C1 segment of cervical spinal cord (tissue), 14 donors: Measurements from ENCODE around the gene MRPL9.
"Not testable (repeated sequence)": the region's sequence is repeated elsewhere in the genome, so short reads cannot be mapped to it uniquely, and the experiment has no call there.

Source experiments
- DNase-seq, 14 donors: peaks; one replicate each; lab custom pipeline; 2025; lab: John Stamatoyannopoulos, UW

MRPL9 gene

DNA sequence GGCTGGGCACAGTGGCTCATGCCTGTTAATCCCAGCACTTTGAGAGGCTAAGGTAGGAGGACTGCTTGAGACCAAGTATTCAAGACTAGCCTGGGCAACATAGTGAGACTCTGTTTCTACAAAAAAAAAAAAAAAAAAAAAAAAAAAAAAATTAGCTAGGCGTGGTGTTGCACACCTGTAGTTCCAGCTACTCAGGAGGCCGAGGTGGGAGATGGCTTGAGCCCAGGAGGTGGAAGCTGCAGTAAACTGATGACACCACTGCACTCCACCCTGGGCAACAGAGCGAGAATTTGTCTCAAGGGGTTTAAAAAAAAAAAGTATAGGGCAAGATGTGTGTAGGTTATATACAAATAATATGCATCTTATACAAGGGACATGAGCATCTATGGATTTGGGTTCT is 24.4 kb upstream of the MRPL9 start:
- no peak for DNase-seq

DNA sequence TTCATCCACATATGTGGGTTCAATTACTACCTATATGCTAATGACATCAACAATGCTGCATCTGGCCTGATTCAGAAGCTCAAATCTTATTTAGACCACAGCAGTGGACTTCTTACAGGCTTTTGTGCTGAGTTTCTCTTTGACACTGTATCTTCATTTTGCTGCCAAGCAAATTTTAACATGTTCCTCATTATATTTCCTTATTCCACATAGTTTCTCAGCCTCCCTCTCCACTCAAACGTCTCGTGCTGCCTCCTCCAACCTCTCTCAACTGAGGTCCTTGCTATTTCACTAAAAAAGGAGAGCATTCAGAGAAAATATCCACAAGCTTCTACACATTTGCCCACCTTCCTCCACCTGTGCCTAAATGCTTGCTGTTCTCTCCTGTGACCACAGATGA is 20.5 kb upstream of the MRPL9 start:
- DNase-seq = no peak

DNA sequence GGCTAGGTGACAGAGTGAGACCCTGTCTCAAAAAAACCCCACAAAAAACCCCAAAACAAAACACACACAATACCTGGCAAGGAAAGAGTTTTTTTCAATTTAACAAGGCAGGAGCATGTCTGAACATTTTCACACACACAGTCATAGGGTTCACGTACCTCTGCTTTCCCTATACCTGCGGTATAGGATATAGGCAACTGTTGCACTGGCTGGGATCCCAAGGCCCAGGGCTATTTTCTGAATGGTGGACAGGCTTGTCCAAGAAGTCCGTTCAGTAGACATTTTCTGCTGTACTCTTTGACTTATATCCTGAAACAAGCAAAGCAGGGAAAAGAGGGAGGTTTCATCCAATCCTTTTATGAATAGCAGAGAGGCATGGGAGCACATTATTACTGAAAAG is 19.4 kb upstream of the MRPL9 start:
- DNase-seq = no peak

DNA sequence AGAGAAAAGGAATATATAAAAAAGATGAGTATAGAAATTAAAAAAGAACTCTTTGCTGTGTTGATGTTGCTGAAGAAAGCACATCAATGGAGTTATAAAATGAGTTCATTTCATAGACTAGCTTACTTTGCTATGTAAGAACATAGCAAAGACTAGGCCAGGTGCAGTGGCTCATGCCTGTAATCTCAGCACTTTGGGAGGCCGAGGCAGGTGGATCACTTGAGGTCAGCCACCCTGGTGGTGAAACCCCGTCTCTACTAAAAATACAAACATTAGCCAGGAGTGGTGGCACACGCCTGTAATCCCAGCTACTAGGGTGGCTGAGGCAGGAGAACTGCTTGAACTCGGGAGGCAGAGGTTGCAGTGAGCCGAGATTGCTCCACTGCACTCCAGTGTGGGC is 18.7 kb upstream of the MRPL9 start:
- not testable (repeated sequence) for DNase-seq

DNA sequence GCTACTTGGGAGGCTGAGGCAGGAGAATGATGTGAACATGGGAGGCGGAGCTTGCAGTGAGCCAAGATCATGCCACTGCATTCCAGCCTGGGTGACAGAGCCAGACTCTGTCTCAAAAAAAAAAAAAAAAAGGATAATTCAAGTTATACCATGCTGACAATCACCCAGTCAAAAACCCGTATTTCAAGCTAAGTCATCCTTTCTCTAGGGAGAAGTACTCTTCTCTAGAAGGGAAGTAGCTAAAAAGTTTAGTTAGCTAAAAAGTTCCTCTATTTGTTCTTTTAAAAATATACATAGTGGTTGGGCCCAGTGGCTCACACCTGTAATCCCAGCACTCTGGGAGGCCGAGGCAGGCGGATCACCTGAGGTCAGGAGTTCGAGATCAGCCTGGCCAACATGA is 17.4 kb upstream of the MRPL9 start:
- not testable (repeated sequence) for DNase-seq

DNA sequence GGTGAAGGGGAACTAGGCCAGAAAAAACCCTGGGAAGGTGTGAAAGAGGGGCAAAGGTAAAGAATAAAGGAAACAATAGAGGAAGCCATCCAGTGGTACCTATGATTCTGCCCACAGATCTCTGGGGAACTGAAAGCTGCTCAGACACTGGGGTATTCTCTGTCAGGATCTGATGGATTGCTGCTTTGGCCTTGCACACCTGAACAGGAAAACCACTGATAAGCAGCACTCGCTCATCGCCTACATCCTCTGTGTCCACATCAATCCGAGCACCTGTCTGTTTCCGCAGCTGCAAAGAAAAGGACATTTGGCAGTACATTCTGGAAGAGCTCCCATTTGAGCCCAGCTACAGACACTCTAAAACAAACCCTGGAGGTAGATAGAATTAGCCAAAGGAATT is 16.6 kb upstream of the MRPL9 start:
- no peak for DNase-seq

DNA sequence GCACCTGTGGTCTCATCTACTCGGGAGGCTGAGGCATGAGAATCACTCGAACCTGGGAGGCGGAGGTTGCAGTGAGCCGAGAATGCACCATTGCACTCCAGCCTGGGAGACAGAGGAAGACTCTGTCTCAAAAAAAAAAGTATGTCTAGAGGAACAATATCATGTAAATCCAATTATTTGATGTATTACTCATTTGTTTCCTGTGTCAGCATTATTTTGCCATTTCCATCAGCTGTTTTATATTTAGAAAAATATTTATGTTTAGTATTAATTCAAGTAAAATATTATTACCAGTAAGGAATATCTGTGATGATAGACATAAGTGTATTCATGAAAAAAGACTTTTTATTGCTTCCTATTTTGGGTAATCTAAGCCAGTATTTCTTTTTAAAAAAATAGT is 14.0 kb upstream of the MRPL9 start:
- DNase-seq = no peak

DNA sequence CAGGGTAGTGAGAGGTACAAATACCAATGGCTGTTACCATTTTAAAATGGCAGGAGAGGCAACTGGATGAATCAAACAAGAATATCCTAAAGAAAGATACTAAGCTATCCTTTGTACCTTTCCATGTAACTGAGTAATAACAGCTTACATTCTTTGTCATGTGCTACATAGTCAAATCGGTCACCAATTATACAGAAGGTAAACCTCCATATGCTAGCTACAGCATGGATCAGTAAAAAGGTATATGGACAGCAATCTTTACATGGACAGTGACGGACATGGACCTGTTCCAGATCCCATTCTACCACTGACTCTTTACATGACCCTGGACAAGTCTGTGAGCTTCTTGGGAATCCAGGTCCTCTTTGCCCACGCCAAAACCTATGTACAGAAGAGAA is 13.4 kb upstream of the MRPL9 start:
- no peak for DNase-seq

DNA sequence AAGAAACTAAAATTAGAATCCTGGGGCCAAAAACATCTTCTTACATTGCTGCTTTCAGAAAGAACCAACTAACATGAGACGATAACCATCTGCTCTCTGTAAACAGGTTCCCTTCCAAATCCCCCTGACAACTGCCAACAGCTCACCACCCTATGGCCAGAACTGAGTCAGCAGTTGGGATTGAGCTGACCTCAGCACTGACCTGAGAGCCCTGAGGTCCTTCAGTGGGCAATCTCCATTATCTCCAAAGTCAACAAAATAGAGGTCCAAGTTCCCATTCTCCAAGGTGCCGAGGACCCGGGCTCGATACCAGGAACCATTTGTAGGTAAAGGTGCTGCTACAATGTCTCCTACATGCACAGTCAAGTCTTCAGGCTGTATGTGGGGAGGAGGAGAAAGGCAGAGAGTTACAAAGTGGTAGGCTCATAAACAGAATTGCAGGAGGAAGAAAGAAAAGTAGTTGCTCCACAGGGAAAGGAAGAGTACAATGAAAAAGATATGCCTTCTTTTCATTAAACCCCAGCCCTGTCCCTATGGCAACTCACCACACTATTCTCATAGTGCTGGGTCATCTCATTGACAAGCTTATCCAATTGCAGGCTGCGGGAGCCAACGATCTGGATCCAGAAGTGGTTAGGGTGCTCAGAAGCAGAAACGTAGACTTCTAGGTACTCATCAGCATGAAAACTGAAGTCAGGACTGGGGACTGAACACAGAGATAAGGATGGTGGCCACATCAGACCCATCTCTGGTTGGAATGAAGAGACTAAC is 12.8 kb upstream of the MRPL9 start:
- no peak for DNase-seq

DNA sequence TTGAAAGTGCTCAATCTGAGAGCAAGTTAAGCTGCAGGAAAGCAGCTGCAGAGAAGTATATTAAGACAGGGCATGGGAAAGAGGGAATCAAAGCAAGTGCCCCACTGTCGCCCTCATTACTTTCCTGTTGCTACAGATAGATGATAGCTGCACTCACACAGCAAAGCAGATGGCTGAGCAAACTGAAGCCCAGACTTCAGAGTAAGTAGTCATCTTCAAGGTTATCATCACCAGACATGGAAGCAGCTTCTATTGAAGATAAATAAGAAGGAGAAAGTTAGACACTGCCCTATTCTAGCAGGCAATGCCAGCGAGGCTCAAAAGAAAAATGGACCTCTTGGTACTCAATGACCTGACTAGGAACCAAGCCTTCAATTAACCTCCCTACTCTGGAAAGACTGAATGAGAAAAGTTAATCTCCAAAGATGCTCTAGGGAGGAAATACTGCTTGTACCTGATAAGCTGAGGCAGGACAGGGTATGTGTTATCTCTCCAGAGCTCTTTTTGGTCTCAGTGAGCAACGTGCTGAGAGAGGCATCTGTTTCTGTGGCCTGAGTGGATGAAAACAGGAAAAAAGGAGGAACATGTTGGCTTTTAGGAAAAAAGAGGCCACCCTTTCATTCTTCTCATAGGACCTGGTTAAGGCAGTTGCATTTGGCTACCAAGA is 11.1 kb upstream of the MRPL9 start:
- no peak for DNase-seq

DNA sequence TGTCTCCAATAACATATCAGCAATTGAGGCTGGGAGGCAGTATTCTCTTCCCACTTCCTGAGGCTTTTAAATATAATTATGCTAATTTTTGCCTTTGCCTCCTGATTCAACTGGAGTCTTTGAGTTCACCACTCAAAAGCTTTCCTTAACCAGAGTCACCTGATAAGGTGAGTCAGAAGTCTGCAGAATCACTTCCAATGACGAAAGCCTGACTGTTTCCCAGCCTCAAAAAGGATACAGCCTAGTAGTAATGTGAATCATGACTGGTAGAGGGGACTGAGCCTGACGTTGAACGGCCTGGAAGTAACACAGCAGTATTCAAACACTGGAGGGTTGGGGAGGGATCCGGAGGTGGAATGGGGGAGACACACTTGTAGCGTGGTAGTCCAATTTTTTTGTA is 10.4 kb upstream of the MRPL9 start:
- no peak for DNase-seq

DNA sequence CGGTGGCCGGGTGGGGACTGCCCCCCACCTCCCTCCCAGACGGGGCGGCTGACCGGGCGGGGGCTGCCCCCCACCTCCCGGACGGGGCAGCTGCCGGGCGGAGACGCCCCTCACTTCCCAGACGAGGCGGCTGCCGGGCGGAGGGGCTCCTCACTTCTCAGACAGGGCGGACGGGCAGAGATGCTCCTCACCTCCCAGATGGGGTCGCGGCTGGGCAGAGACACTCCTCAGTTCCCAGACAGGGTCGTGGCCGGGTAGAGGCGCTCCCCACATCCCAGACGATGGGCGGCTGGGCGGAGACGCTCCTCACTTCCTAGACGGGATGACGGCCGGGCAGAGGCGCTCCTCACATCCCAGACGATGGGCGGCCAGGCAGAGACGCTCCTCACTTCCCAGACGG is 6.0 kb upstream of the MRPL9 start:
- not testable (repeated sequence) for DNase-seq

DNA sequence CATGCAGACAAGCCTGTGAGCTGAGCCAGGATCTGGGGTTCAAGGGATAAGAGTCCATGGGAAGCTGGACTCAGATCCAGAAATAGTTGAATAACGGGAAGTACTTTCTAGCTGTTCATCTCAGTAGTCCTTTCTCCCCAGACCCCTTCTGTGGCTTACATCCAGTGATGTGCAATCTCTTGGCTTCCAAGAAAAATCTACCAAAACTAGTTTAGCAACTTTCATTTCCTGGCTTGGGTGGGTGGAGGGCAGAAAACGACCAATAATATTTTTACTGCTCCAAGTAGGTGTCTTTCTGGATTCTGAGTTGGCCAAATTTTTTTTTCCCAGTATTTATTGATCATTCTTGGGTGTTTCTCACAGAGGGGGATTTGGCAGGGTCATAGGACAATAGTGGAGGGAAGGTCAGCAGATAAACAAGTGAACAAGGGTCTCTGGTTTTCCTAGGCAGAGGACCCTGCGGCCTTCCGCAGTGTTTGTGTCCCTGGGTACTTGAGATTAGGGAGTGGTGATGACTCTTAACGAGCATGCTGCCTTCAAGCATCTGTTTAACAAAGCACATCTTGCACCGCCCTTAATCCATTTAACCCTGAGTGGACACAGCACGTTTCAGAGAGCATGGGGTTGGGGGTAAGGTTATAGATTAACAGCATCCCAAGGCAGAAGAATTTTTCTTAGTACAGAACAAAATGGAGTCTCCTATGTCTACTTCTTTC is 5.2 kb upstream of the MRPL9 start:
- not testable (repeated sequence) for DNase-seq

DNA sequence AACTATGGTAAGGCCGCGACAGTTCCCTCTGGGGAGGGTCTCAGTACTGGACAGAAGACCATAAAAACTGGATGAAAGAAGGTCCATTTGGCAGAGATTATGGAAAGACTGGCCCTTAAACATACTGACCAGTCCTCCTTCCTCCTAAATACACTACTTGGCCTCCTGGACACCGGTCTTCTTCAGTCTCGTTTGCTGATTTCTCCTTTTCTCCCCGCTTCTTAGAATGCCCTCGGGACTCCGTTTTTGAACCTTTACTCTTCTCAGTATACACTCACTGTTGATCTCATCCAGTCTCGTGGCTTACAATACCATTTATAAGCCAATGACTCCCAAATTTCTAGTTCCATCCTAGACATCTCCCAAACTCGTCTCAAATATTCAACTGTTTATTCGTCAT is 694 bp upstream of the MRPL9 start:
- peak in 1 of 14 donors; percentile 18 for DNase-seq

DNA sequence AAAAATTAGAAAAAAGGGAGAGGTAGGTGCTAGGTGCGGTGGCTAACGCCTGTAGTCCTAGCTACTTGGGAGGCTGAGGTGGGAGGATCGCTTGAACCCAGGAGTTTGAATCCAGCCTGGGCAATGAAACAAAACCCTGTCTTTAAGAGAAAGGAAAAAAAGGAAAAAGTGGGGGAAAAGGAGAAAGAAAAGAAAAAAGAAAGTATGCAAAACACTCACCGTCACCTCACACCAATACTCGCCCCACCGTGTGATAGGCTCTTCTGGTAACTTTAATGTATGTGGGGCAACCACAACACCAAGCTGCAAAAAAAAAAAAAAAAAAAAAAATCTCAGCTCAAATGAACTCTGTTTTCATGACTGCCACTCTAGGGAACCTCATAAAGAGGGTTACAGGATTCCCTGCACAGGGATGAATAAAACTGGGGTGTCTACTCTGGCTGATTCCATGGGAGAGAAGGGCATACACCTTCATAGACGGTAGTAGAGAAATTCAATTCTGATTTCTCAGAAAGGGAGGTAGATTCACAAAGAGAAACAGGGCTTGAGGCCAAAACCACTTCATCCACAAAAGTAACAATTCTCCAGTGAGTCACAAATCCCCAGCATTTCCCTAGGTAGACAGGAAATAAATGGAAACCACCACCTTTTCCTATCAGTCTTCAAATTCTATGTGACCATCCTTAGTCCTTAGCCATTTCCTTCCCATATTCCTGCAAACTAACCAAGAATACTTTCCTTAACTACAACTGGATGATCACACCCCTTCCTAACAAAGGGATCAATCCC is 2.5 kb downstream of the MRPL9 start:
- no peak for DNase-seq

DNA sequence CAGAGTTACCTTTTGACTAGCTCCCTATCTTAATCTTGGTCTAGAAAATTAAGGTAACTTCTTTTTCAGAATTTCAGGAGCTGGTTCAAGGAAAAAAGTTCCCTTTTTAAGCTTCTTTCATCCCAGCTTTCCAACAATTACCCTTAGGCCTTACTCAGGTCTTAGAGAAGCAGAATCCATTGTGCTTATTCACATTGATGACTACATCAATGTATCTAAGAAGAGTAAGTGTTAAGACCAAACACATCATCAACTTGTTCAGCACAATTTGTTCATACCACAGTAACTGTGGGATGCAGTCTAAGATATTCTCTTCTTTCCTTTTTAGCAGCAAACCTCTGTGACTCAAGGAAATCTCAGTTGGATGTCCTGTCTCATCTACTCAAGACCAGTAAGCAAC is 4.1 kb downstream of the MRPL9 start:
- no peak for DNase-seq

DNA sequence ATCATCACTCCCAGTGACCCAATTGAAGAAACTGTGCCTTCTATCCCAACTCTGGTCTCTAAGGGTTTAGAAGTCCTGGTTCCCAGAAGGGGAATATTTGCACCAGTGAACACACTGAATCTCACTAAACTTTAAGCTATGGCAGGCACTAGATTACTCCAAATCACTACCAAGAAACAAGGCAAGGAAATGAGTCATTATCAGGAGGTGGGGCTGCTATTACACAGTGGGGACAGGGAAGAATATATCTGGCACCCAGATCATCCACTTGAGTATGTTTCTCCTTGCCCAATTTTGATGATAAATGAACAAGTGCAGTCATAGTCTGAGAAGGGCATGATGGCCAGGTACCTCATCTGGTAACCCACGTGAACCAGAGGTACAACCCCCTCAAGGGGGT is 7.0 kb downstream of the MRPL9 start:
- DNase-seq = no peak

DNA sequence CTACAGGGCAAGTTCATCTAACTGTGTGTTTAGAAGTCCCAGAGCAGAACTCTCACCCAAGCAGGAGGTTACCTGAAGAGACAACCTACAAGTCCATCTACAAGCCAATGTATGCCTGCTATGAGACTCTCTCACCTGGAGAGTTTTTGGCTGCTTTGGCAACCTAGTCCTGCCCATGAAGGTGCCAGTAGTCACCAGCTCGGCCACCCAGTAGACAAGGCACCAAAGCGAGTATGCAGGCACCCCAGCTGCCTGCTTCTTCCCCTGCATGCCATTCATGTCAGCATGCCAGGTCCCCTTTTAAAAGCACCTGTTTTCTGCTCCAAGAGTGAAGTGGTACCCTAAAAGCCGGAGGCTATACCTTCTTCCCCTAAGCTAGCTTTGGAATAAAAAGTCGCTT is 21.8 kb downstream of the MRPL9 start:
- DNase-seq = no peak

DNA sequence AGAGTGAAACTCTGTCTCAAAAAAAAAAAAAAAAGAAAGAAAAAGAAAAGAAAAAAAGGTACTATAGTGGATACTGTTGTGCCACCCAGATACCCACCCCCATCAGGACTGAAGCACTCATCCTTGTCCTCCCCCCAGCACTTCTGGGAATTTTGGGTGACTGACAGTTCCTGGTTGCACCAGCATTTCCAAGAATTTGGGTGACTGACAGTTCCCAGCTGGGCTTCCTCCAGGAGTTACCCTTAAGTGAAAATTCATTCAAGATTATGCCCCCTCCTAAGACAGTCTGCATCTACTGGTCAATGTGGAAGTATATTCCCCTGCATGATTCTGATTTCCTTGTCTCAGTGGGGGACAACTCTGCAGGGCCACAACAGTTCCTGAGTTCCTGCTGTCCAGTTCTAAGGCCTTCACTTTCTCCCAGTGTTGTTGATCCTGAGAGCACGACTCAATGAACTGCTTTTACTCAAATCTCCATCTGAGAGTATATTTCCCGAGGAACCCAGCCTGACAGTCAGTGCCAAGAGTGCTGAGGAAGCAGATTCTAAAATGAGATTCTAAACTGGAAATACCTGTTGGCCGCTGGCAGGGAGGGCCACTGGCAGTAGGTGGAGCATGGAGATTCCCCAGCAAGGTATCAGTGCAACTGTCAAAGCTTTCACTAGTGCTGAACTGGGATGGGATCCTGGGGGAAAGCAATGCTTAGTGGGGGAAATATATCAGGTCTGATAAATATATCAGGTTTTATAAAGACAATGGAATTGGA is 23.5 kb downstream of the MRPL9 start:
- no peak for DNase-seq

DNA sequence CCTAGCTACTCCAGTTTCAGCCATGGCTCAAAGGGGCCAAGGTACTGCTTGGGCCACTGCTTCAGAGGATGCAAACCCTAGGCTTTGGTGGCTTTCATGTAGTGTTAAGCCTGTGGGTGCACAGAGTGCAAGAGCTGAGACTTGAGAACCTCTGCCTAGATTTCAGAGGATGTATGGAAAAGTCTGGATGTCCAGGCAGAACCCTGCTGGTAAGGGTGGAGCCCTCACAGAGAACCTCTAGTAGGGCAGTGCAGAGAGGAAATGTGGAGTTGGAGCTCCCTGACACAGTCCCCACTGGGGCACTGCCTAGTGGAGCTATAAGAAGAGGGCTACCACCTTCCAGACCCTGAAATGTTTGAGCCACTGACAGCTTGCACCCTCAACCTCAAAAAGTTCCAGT is 25.8 kb downstream of the MRPL9 start:
- DNase-seq = no peak

DNA sequence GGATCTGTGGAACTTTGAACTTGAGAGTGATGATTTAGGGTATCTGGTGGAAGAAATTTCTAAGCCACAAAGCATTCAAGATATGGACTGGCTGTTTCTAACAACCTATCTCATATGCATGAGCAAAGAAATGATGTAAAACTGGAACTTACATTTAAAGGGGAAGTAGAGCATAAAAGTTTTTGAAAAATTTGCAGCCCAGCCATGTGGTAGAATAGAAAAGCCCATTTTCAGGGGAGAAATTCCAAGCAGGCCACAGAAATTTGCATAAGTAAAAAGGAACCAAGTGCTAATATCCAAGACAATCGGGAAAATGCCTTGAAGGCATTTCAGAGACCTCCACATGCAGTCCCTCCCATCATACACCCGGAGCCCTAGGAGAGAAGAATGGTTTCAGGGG is 26.3 kb downstream of the MRPL9 start:
- DNase-seq = no peak
